Endothelial cell of hepatic sinusoid (primary cell): ENCODE results near the gene STXBP6.
"Not testable (repeated sequence)": the region's sequence is repeated elsewhere in the genome, so short reads cannot be mapped to it uniquely, and the experiment has no call there.

Experiments used
- in situ Hi-C: cut with HindIII; loops from 2 replicates; pipeline ENCODE4 v1.10.0; 2017; ENCODE audit warnings: low sequenced_read_pairs

The STXBP6 gene

DNA sequence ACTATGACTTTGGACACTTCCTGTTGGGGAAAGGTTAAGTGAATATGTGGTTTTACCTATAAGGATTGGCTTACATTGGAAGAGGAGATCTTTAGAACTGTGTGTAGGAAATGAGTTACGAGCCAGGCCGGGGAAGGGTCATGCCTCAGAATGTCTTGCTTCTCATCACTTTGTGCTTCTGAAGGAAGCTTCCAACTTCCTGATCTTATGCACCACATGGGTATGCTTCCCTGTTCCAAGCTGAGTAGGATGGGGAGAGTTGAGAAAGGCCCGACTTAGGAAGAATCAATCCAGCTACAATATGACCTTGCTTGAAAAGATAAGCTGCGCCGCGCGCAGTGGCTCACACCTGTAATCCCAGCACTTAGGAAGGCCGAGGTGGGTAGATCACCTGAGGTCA lies 59.9 kb downstream of the STXBP6 start:
- in situ Hi-C loops: no loop called here

DNA sequence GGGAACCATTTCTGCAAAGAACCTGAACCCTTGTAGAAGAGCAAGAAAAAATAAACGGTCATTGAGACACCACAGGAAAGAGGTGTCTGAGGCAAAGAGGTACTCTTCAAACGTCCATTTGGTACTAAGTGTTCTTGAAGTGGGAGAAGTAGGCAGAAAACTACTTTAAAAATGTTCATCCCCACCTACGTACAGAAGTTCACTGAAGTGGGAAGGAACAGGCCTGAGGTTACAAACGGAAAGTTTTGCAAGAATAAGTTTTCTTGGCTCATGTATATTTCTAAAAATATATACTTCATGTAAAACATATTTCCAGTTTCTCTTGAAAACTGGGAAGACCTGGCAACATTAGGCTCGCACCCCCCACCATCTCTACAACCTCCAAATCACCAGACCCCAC lies 61.2 kb downstream of the STXBP6 start:
- in situ Hi-C loops: no loop called here

DNA sequence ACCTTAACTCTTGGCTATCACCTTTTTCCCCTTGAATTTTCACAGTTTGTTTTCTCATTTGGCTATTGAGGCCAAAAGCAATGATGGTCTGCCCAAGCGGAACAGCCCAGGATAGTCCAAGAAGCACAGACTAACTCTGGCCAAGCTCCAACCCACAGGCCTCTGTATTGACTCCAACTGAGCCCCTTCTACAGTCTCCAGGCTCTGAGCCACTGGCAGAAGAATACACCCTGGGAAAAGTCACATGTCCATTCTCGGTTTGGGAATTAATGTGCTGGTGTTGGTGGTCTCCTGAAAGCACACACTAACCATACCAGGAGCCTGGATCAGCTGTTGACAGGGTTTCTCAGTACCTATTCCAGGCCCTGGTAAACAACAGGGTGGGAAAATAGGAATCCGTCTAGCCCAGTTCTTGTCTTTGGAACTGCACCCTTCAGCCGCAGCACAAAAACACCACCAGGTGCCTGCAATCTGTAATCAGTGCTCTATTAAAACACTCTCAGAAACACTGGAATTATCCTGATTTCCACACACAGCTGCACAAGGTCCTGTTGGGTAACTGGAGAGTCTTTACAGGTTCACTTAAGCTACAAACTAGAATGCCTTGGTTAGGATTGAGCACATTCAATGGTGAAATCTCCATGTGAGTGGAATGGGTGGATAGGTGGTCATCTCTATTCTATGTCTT lies 63.6 kb downstream of the STXBP6 start:
- in situ Hi-C loops: no loop called here

DNA sequence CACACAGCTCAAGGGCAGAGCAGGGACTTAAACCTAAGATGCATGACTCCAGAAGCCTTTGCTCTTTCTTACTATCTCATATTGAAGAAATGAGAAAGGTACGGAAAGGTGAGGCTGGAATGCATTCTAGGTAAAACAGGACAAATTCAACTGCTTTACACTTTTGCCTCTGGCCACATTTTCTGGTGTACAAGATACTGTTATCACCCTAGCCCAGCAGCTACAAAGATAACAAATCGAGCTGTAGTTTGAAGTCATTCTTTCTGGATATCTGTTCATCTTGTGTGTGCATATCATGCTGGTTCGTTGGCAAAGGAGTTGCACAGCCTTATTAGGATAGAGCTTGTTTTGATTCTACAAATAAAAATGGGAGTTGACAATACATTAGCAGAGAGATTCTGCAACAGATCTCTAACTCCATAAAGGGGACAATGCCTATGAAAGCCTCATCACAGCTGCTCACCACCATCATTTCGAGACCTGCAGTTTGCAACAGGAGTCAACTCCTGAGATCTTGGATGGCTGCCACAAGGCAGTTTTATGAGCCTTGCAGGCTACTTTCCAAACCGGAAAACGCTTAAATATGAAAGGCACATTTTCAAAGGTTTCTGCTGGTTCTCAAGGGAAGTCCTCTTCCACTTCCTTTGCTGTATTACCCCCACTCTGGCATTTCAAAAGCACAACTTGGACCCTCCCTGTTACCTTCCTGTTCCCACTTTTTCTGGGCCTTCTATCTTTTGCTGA lies 64.9 kb downstream of the STXBP6 start:
- in situ Hi-C loops: no loop called here

DNA sequence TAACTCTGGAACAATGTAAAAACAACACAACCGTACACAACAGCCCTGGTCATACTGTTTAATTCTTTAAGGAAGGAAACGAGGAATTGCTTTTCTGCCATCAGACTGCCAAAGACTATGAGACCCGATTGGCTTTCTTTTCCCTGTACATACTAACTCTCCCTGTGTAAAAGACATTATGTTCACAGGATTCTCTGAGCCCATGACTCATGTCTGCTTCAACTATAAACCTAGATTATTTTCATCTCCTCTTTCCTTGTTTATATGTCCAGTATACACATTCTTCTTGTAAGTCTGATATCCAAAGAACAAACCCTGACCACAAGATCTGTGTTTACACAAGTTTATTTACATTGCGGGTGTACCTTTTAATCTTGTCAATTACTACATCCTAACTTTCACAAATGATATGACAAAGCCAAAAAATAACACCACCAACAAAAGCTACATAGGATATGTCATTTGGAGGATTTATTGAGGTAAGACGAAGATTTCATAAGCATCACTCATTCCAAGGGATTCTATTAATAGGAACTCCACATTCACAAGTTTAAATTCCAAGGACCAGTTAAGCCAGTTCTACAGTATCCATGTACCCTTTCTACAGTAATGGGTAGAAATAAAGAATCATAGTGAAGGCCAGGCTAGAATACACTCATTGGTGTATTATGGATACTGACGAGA lies 67.3 kb downstream of the STXBP6 start:
- in situ Hi-C loops: no loop called here

DNA sequence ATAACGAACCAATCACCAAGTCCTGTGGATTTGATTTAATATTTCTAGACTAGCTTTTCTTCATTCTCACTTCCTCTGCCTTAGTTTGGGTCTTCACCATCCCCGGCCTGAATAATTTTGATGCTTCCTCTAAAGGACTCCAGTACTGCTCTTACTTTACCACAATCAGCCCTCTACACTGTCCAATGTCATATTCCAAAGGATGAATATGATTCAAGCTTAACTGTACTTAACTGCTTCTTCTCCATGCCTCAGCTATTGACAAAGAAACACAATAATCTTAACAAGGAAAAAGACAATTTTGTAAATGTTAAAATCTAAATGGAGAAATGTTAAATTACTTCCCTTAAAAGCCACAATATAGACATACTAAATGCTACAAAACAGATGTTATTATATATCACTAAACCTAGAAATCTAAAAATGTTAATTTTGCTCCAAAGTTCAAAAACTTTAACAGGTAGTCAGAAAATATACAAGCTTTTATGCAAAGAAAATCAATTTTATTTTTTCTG lies 70.2 kb downstream of the STXBP6 start:
- in situ Hi-C loops: no loop called here

DNA sequence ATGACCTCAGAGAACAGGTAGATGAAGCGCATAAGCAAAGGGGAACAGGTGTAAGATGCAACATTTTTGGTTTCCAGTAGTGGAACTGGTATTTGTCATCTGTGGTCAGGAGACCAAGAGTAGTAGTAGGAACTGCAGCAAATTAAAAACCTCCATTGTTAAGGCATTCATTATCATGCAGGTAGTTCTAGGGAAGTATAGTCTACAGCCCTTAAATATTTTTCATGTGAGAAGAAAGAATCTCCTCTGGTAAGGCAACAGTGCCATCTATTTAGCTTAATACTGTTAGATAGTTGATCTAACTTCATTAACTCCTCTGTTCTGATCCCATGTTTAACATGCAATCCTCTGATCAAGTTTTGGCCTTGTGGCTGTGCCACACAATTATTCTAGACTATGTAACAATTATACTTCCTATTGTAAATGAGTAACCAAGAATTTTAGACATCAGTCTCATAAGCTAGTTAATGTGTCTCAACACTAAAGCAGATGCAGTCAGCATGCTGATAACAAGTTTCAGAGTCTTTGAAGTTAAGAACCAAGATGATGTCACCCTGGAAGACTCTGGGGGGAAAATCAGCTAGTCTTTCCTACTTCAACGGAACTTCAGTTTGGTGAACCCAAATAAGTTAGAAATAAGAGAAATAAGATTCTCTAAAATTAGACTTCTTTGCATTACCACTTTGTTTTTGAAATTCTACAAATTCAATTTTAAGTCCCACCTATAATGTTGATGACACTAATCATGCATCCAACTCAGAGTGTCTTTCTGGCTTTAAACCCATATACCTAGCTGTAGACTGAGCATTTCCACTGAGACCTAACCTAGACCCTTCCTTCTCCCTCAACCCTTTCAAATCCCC lies 70.9 kb downstream of the STXBP6 start:
- in situ Hi-C loops: no loop called here

DNA sequence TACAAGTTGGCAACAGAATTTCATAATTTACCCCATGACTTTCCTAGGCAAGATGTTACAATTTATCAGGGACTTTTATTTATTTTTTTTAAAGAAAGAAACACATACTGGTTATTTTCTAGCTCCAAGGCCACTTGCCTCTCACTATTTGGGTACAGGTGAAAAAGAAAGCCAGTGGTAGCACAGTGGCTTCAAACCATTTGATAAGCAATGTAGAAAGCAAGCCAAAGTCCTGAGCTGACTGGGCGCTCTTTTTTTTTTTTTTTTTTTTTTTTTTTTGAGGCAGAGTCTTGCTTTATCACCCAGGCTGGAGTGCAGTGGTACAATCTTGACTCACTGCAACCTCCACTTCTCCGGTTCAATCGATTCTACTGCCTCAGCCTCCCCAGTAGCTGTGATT lies 73.3 kb downstream of the STXBP6 start:
- in situ Hi-C loops: no loop called here

DNA sequence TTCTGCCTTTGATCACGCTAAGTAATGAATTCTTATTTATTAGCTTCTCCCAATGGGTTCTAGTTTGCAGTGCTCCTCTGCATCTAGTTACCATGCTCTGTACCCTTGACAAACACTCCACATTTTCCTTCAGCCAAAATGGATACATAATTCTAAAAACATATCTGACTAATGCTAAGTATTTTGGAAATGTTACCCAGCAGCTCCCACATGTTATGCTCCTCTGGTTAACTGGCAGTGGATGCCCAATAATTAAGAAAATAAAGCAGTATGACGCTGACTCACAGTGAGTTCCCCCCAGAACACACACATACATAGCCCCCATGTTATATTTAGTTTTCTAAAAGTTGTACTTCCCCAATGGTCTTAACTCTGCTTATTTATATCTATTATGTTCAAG lies 74.6 kb downstream of the STXBP6 start:
- in situ Hi-C loops: no loop called here

DNA sequence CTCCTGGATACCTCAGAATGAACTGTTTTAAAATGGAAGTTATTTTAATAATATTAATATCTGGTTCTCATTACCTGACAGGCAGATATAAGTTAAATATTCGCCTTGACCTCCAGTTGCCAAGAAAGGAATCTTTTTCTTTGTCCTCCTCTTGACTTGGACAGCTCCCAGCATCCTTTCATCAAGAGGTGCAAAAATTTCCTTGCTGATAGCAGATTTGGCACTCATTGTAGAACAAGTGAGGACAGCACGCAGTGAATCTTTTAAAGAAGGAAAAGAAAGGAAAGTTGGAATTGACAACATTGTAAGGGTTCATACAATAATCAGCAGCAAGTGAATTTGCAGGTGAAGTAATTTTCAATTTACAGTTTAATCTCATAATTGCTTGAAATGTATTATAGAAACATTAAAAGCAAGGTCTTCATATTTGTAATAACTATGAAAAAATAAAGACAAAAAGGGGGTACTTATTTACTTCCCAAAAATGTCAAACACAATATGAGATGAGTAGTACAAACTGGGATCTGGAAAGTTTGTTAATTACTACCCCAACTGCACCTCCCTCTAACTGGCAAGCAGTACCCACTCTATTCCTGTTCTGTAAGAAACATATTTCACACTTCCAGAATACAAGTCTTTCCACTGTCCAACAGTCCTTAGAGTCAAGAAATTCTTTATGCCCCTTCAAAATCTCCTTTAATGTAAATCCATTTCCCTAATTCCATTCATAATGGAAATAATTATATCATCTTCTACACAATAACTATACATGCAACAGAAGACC lies 75.2 kb downstream of the STXBP6 start:
- in situ Hi-C loops: no loop called here

DNA sequence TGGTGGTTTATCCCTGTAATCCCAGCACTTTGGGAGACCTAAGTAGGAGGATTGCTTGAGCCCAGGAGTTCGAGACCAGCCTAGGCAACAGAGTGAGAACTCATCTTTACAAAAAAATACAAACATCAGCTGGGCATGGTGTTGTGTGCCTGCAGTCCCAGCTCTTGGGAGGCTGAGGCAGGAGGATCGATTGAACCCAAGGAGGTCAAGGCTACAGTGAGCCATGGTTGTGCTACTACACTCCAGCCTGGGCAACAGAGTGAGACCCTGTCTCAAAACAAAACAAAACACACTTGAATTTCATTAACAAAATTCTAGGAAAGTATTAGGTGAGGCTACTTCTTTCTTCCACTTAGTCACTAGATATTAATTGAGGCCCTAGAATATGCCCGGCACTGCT lies 77.1 kb downstream of the STXBP6 start:
- in situ Hi-C loops: no loop called here

DNA sequence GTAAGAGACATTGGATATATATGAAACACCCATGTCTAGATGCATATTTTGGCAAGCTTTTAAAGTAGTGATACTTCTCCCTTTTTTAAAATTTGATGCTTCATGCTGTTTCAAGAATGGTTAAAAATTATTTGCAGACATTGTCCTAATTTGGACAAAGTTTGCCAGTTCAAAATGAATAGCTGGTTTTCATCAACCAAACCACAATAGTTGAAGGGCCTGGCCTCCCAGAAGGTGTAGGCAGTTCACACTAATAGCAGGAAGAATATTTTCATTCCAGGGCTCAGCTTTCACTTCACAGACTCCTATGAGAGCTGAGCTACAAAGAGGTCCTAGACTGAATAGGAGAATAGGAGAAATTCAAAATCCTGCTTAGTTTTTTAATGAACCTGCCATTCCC lies 78.7 kb downstream of the STXBP6 start:
- in situ Hi-C loops: no loop called here

DNA sequence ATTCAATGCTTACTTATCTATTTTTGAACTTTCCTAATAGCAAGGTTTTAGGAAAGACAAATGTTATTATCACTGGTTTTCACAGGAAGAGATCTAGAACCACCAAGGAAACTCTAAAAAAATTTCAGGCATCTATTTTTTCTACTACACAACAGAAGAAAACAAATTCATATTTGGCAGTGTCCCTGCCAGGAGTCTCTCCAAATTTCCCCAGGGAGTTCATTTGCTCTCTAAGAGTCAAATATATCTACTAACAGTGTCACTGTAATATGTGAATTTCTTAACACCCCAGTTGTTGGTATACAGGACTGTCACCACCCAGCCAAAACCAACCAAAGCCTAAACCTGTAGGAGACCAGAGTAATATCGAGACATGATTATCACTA lies 83.4 kb downstream of the STXBP6 start:
- in situ Hi-C loops: no loop called here

DNA sequence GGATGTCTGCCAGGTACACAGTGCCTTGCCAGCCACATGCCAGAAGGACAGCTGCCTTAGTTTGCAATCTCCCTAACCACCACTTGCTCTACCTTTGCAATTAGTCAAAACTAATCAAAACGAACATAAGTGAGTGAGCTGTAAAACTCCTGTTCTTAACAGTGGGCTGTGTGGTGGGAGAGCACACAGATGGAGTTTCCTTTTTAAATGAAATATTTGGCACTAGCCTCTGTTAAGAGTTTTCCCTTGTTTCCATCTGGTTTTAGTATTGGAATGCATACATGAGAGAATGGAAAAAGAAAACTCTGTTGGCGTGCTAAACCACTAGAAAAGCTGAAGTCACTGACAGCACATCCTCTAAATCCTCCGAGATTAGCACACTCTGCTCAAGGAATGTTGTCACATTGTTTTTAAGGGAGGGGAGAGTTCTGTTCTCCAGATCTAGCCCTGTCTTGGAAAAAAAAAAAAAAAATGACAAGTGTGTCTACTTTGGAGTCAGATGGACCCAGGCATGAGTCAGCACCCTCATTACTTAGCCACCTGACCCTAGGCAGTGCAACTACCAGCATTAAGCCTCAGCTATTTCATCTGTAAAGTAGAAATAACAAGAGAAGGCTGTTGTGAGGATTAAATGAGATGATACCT lies 83.9 kb downstream of the STXBP6 start:
- in situ Hi-C loops: no loop called here

DNA sequence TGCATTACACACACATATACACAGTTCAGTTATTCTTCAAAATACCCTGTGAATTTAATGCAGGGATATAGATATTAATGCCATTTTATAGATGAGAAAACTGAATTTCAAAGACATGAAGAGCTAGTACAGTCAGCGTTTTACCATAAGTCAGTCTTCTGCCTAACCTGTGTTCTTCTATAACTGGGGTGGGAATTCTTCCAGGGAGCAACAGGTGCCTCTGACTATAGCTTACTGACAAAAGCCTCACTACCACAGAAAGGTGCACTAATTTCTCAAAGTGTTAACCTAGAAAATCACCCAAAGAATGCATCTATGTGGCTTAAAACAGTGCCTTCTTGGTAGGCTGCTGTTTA lies 84.4 kb downstream of the STXBP6 start:
- in situ Hi-C loops: no loop called here

DNA sequence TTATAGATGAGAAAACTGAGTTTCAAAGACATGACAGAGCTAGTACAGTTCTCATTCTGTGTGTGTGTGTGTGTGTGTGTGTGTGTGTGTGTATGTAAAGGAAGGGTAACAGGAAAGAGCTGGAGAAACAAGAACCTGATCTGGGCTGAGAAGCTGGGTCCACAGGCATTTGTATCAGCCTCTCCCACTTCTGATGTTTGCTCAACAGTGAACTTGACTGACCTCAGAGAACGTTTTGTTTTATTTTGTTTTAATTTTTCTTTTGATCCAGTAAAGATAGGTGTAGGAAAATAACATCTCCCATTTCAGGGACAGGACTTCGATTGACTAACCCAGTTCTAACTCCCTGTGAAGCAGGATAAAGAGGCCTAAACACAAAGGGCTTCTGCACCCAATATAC lies 85.4 kb downstream of the STXBP6 start:
- in situ Hi-C loops: no loop called here

DNA sequence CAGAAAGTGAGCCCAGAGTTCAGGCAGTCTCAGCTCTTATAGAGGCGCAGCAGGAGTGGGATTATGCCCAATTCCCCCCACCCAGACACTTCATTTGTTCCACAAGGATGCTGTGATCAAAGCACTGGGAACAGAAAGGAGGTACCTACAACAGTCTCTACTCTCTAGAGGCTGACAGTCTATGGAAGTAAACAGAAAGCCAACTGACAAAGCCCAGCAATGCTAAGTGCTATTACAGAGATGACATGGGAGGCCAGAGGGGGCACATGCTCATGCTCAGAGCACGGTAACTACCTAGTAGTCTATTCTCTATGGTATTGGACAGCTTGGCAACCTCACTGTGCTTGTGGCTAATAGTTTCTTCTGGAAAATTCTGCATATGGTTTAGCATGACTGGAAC lies 85.9 kb downstream of the STXBP6 start:
- in situ Hi-C loops: no loop called here

DNA sequence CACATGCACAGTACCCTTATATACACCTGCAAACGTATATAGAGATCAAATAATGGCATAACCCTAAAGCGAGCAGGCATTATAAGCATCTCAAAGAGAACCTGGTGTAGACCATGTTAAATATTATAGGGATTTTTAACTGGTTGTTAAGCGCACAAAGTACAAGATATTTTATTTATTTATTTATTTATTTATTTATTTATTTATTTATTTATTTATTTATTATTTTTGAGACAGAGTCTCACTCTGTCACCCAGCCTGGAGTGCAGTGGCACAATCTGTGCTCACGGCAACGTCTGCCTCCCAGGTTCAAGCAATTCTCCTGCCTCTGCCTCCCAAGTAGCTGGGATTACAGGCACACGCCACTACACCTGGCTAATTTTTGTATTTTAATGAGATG lies 87.8 kb downstream of the STXBP6 start:
- in situ Hi-C loops: not testable (repeated sequence)

DNA sequence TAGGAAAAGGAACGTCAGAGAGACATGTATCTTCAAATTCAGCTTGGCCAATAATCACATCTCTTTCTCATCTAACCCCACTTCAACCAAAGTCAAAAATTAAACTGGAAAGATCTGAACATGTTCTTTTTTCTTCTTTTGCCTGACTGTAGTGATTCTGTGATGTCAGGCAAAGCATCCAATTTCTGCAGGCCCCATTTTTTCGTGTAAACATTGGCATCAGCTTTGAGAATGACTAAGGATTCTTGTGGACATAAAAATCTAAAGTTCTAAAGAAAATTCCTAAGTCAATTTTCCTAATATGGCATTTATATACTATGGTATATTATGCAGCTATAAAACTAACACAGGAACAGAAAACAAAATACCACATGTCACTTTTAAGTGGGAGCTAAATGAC lies 89.1 kb downstream of the STXBP6 start:
- in situ Hi-C loops: no loop called here

DNA sequence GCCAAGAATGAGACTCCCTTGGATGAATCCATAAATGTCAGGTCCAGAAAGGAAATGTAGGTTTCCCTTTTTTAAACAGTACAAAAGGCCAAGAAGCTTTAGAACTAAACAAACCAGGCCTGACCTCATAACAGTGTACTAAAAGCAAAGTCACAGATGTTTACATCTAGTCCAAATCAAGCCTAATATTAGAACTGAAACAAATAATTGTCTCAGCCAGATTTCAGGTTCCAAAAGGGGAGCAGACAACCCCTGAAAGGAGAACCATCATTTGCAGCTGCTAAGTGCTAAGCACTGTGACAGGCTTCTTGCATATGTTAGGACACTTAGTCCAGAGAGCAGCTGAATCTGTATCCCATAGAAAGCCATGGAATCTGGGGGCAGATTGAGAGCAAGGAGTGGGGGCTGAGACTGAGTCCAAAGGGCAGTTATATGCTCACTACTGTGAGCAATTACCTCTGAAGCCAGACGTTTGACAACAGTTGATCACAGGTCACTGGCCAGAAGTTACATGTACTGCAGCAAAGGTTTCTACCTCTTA lies 90.1 kb downstream of the STXBP6 start:
- in situ Hi-C loops: no loop called here
